Panc1 (cell line): Measurements from ENCODE around the gene SNRK. TPM values are rescaled to one million over a fixed set of nuclear protein-coding genes. Genes with fewer than 3 reads are reported as not detected.

Source experiments
- ATAC-seq: fragments of 200-7000 bp; cut with Tn5 transposase; 2 replicates; pipeline ENCODE4 v1.9.1; 2020; ENCODE audit warnings: mild to moderate bottlenecking, moderate library complexity
- BruUV-seq: library from RNA; stranded (reverse); fragments of 400-500 nt; replicated peaks from 2 replicates; lab custom pipeline; 2021; lab: Mats Ljungman, UMichigan
- CTCF ChIA-PET: fragments of 300-600 bp; sonication (Branson Sonifier 250); formaldehyde crosslinking; loops from one replicate; lab custom pipeline; 2022; ENCODE audit warnings: antibody characterized with exemption; lab: Charles Lee
- POLR2A ChIA-PET: fragments of 300-600 bp; sonication (Branson Sonifier 250); formaldehyde crosslinking; loops from one replicate; lab custom pipeline; 2022; ENCODE audit warnings: antibody characterized with exemption; lab: Charles Lee
- DNase-seq: peaks from one replicate; pipeline ENCODE4 v3.0.0-alpha.2; 2010; ENCODE audit warnings: low read depth, low spot score
- H3K27ac ChIP-seq: 2 replicates; pipeline ENCODE4 v1.5.1; 2011; ENCODE audit warnings: mild to moderate bottlenecking, low read length, inconsistent platforms
- H3K27me3 ChIP-seq: fragments of 200-500 bp; sonication (Bioruptor generic); 2 replicates; pipeline ENCODE4 v1.6.0; 2014; ENCODE audit warnings: low read length, inconsistent platforms; ENCODE audit not compliant: control insufficient read depth, insufficient read depth
- H3K36me3 ChIP-seq: fragments of 200-500 bp; sonication (Bioruptor generic); 2 replicates; pipeline ENCODE4 v1.5.1; 2014; ENCODE audit warnings: inconsistent platforms, mild to moderate bottlenecking, low read length, moderate library complexity; ENCODE audit not compliant: control insufficient read depth, insufficient read depth
- H3K4me1 ChIP-seq: 2 replicates; pipeline ENCODE4 v1.5.1; 2011; ENCODE audit warnings: inconsistent platforms, mild to moderate bottlenecking, low read length, moderate library complexity; ENCODE audit not compliant: control insufficient read depth, insufficient read depth
- H3K4me3 ChIP-seq, 2 experiments: 2 replicates each; pipeline ENCODE4 v1.5.1; 2011 to 2012; ENCODE audit warnings: low read depth in 2 of 2, low read length in 2 of 2, mild to moderate bottlenecking in 2 of 2, inconsistent platforms in 1 of 2, moderate library complexity in 1 of 2
- H3K9me3 ChIP-seq: fragments of 200-500 bp; sonication (Bioruptor generic); 2 replicates; pipeline ENCODE4 v1.5.1; 2014; ENCODE audit warnings: low read depth, mild to moderate bottlenecking, inconsistent platforms, low read length, moderate library complexity; ENCODE audit not compliant: control insufficient read depth, insufficient read depth
- CTCF ChIP-seq: fragments of 450-650 bp; IDR thresholded peaks from 2 replicates; pipeline ENCODE4 v1.5.1; 2017; ENCODE audit warnings: mild to moderate bottlenecking
- POLR2AphosphoS5 ChIP-seq: IDR thresholded peaks from 2 replicates; pipeline ENCODE4 v1.6.1; 2012; ENCODE audit warnings: mild to moderate bottlenecking, low read depth, low read length, moderate library complexity
- REST ChIP-seq, 2 experiments: IDR thresholded peaks; 2 replicates each; pipeline ENCODE4 v1.6.1; 2011 to 2012; ENCODE audit warnings: low read depth in 2 of 2, control low read depth in 1 of 2, low read length in 1 of 2, mild to moderate bottlenecking in 1 of 2, moderate library complexity in 1 of 2; ENCODE audit not compliant: insufficient read depth in 1 of 2
- SIN3A ChIP-seq: IDR thresholded peaks from 2 replicates; pipeline ENCODE4 v1.6.1; 2012; ENCODE audit warnings: low read depth, mild to moderate bottlenecking, low read length, moderate library complexity, borderline replicate concordance; ENCODE audit not compliant: insufficient read depth
- TCF7L2 ChIP-seq: IDR thresholded peaks from 2 replicates; pipeline ENCODE4 v1.6.1; 2011; ENCODE audit warnings: mild to moderate bottlenecking, low read depth, low read length, inconsistent platforms
- in situ Hi-C: cut with HindIII; loops from 2 replicates; pipeline ENCODE4 v1.10.0; 2016; ENCODE audit warnings: low sequenced_read_pairs, low pct_unique_long_range_greater_than_20kb
- intact Hi-C: fragments of 100-400 bp; cut with micrococcal nuclease; formaldehyde crosslinking; loops from one replicate; pipeline ENCODE4 v1.10.0; 2022; ENCODE audit not compliant: unreplicated experiment
- total RNA-seq: library from RNA; stranded (reverse); gene quantifications from one replicate; pipeline ENCODE4 v1.2.1, GENCODE V29; 2021; ENCODE audit not compliant: unreplicated experiment

The SNRK gene
- total RNA-seq, 1 experiment from 2014 or later, result 11.0 TPM

GRCh38 chr3:43319376-43319775, 33.0 kb downstream of the SNRK start:
- no TSS peak for BruUV-seq
- CTCF ChIA-PET, result no interaction called here
- Histone ChIP-seq H3K27ac (no peak overlapping the region), H3K4me1 (no peaks in the 10 kb centered on the region), H3K27me3 (no peaks in the 10 kb centered on the region), H3K36me3 (no peaks in the 10 kb centered on the region), H3K9me3 (no peaks in the 10 kb centered on the region), H3K4me3 (no peak overlapping the region)
- ATAC-seq, result no peak
- no peak for DNase-seq
- TF ChIP-seq POLR2AphosphoS5 (no peak), REST (IDR thresholded peaks at IDR 0.05; ENCODE audit: insufficient read depth in 1 of 2, low read depth in 2 of 2, low read length in 1 of 2) (no peak), SIN3A (no peak), CTCF (no peak), TCF7L2 (no peak)
- in situ Hi-C loops, result no loop called here
- POLR2A ChIA-PET, result no interaction called here
- intact Hi-C loops, result no loop called here

- ChIA-PET POLR2A (no interaction called here), CTCF (interaction anchor here (0.6 kb wide), 1 partner anchor 18 kb away, joined by 3 read pairs; no protein-coding TSS in a partner anchor)
- ATAC-seq, result no peak
- in situ Hi-C loops (no loop called here), intact Hi-C loops (no loop called here)
- Histone ChIP-seq H3K4me1 (no peaks in the 10 kb centered on the region), H3K36me3 (no peaks in the 10 kb centered on the region), H3K4me3 (no peak overlapping the region), H3K27ac (no peak overlapping the region), H3K9me3 (no peaks in the 10 kb centered on the region), H3K27me3 (no peaks in the 10 kb centered on the region)
- no peak for DNase-seq
- no peak for TF ChIP-seq CTCF
- BruUV-seq, result no TSS peak
Observed at GRCh38 chr3:43319794-43320193, 33.5 kb downstream of the SNRK start.
